CD4-positive, alpha-beta T cell (primary cell): ENCODE results near the gene ANO2. TPM values are rescaled to one million over a fixed set of nuclear protein-coding genes. Genes with fewer than 3 reads are reported as not detected.
"Not testable (repeated sequence)": the region's sequence is repeated elsewhere in the genome, so short reads cannot be mapped to it uniquely, and the experiment has no call there.

Experiments used
- ATAC-seq: fragments of 200-7000 bp; cut with Tn5 transposase; one replicate; pipeline ENCODE4 v1.10.0; 2022; ENCODE audit warnings: mild to moderate bottlenecking; ENCODE audit not compliant: poor library complexity
- CTCF ChIA-PET: fragments of 350-600 bp; sonication (Branson Sonifier 250); formaldehyde crosslinking; loops from one replicate; lab custom pipeline; 2021; ENCODE audit warnings: antibody characterized with exemption, inconsistent platforms; lab: Charles Lee
- POLR2A ChIA-PET: fragments of 350-600 bp; sonication (Branson Sonifier 250); formaldehyde crosslinking; loops from one replicate; lab custom pipeline; 2021; ENCODE audit warnings: antibody characterized with exemption, inconsistent platforms; lab: Charles Lee
- DNase-seq, 14 experiments: peaks; one replicate each; pipeline ENCODE4 v3.0.0-alpha.2; 2013 to 2020; ENCODE audit warnings: mixed read lengths in 2 of 14
- H3K27ac ChIP-seq, 2 donors: one replicate each; pipeline versions ENCODE4 v1.5.1 to v1.7.0; 2013; ENCODE audit warnings: low read length in 2 of 2, low read depth in 1 of 2, mild to moderate bottlenecking in 1 of 2
- H3K27me3 ChIP-seq, 2 experiments: 1 replicate in 1 of 2; 2 replicates in 1 of 2; pipeline versions ENCODE4 v1.6.1 to v1.7.0; 2013; ENCODE audit warnings: low read length in 2 of 2, control low read depth in 1 of 2, mild to moderate bottlenecking in 1 of 2, moderate library complexity in 1 of 2; ENCODE audit not compliant: insufficient read depth in 2 of 2, control insufficient read depth in 1 of 2
- H3K36me3 ChIP-seq: one replicate; pipeline ENCODE4 v1.6.1; 2013; ENCODE audit warnings: low read length, control low read depth; ENCODE audit not compliant: insufficient read depth
- H3K4me1 ChIP-seq: one replicate; pipeline ENCODE4 v1.6.1; 2013; ENCODE audit warnings: low read length, control low read depth; ENCODE audit not compliant: insufficient read depth
- H3K4me3 ChIP-seq: one replicate; pipeline ENCODE4 v1.5.1; 2013; ENCODE audit warnings: mild to moderate bottlenecking, low read length, moderate library complexity
- H3K9me3 ChIP-seq, 2 experiments: 1 replicate in 1 of 2; 2 replicates in 1 of 2; pipeline versions ENCODE4 v1.6.1 to v1.7.0; 2013; ENCODE audit warnings: low read length in 2 of 2, mild to moderate bottlenecking in 2 of 2, control low read depth in 1 of 2, moderate library complexity in 1 of 2; ENCODE audit not compliant: control insufficient read depth in 1 of 2, insufficient read depth in 1 of 2
- H3K27ac Mint-ChIP-seq: one replicate; pipeline ENCODE4 v1.8.0; 2020; ENCODE audit warnings: mixed read lengths
- H3K27me3 Mint-ChIP-seq: one replicate; pipeline ENCODE4 v1.8.0; 2021; ENCODE audit warnings: mixed read lengths
- H3K36me3 Mint-ChIP-seq: one replicate; pipeline ENCODE4 v1.8.0; 2021; ENCODE audit warnings: low read depth, mixed read lengths
- H3K4me1 Mint-ChIP-seq: one replicate; pipeline ENCODE4 v1.8.0; 2021; ENCODE audit warnings: low read depth, mixed read lengths
- H3K4me3 Mint-ChIP-seq: one replicate; pipeline ENCODE4 v1.8.0; 2020; ENCODE audit warnings: mild to moderate bottlenecking, mixed read lengths
- H3K9me3 Mint-ChIP-seq: one replicate; pipeline ENCODE4 v1.8.0; 2020; ENCODE audit warnings: mixed read lengths
- intact Hi-C, 2 experiments: fragments of 100-400 bp; cut with DNase I in 1 of 2; cut with micrococcal nuclease in 1 of 2; formaldehyde crosslinking; loops; one replicate each; pipeline versions ENCODE4 v1.15.1 to v1.9.0; 2023 to 2025; cut with DNase I, micrococcal nuclease
- total RNA-seq, 174 experiments: library from RNA in 2 of 174; stranded (reverse) in 2 of 174; gene quantifications; one replicate each; pipeline ENCODE4 v1.2.3 and lab custom pipeline; 2021 to 2026
- TF ChIP-seq, protein P1 (sequence below): fragments of 200-600 bp; IDR thresholded peaks from one replicate; pipeline ENCODE4 v1.8.0; 2022; ENCODE audit warnings: antibody characterized with exemption, mild to moderate bottlenecking

Gene ANO2
- total RNA-seq, 2 experiments from 2014 or later: not detected

DNA sequence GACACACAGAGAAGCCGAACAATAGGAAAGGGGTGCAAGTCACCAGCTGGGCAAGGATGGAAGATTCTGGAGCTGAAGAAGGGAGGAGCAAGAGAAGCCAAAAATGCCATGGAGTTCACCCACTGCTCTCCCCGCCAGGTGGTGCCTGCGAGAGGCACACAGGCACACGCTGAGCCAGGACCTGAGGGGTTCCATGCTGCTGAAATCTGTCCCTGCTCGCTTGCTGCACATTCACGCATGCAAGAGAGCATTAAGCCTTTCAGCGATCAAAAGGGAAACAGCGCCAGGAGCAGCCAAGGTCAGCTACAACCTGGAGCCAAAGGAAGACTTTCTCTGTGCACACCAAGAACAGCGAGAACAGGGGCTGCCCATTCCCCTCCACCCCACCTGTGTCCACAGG, 104.1 kb downstream of the ANO2 start:
- ChIA-PET POLR2A (no interaction called here), CTCF (no interaction called here)
- H3K4me1 ChIP-seq: no peaks in the 10 kb centered on the region
- peaks cover 0 to 5% of the 10 kb centered on the region in 2 experiments for H3K9me3 ChIP-seq
- H3K27ac ChIP-seq: no peak overlapping the region
- H3K27me3 Mint-ChIP-seq: peaks cover 24% of the 10 kb centered on the region
- ATAC-seq (no peak), DNase-seq (no peak)
- intact Hi-C loops: no loop called here
- no peaks in the 10 kb centered on the region for H3K9me3 Mint-ChIP-seq
- no peaks in the 10 kb centered on the region for H3K36me3 Mint-ChIP-seq
- no peaks in the 10 kb centered on the region for H3K4me1 Mint-ChIP-seq
- H3K36me3 ChIP-seq: no peaks in the 10 kb centered on the region
- no peak overlapping the region for H3K27ac Mint-ChIP-seq
- H3K4me3 Mint-ChIP-seq: no peak overlapping the region
- TF ChIP-seq, protein P1, sequence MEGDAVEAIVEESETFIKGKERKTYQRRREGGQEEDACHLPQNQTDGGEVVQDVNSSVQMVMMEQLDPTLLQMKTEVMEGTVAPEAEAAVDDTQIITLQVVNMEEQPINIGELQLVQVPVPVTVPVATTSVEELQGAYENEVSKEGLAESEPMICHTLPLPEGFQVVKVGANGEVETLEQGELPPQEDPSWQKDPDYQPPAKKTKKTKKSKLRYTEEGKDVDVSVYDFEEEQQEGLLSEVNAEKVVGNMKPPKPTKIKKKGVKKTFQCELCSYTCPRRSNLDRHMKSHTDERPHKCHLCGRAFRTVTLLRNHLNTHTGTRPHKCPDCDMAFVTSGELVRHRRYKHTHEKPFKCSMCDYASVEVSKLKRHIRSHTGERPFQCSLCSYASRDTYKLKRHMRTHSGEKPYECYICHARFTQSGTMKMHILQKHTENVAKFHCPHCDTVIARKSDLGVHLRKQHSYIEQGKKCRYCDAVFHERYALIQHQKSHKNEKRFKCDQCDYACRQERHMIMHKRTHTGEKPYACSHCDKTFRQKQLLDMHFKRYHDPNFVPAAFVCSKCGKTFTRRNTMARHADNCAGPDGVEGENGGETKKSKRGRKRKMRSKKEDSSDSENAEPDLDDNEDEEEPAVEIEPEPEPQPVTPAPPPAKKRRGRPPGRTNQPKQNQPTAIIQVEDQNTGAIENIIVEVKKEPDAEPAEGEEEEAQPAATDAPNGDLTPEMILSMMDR: no peak
- H3K4me3 ChIP-seq: no peak overlapping the region
- H3K27me3 ChIP-seq: peaks cover 0 to 8% of the 10 kb centered on the region in 2 experiments

DNA sequence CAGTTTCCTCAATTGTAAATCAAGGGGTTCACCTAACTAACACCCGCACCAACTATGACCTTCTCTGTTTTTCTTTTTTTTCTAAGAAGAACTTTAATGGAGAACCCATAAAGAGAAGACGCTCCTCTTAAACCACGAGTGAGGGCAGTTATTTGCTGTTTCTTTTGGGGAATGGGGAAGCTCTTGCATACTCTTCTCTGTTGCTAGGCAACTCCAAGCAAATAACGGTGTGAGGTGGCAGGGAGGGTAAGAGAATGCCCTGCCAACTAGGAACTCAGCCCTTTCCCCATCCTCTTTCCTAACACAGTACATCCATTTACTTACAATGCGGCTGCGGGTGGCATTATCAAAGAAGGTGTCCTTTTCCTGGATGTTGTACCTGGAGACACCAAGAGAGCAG, 114.9 kb downstream of the ANO2 start:
- ChIA-PET POLR2A (no interaction called here), CTCF (no interaction called here)
- H3K27me3 ChIP-seq: no peaks in the 10 kb centered on the region
- H3K36me3 Mint-ChIP-seq: no peaks in the 10 kb centered on the region
- DNase-seq (no peak), ATAC-seq (no peak)
- H3K36me3 ChIP-seq: no peaks in the 10 kb centered on the region
- H3K27ac Mint-ChIP-seq: no peak overlapping the region
- peaks cover 29% of the 10 kb centered on the region for H3K27me3 Mint-ChIP-seq
- H3K4me1 ChIP-seq: no peaks in the 10 kb centered on the region
- TF ChIP-seq, protein P1: no peak
- H3K4me3 ChIP-seq: no peak overlapping the region
- intact Hi-C loops: no loop called here
- no peaks in the 10 kb centered on the region for H3K9me3 Mint-ChIP-seq
- no peak overlapping the region for H3K4me3 Mint-ChIP-seq
- no peaks in the 10 kb centered on the region for H3K9me3 ChIP-seq
- H3K27ac ChIP-seq: no peak overlapping the region
- H3K4me1 Mint-ChIP-seq: no peaks in the 10 kb centered on the region

DNA sequence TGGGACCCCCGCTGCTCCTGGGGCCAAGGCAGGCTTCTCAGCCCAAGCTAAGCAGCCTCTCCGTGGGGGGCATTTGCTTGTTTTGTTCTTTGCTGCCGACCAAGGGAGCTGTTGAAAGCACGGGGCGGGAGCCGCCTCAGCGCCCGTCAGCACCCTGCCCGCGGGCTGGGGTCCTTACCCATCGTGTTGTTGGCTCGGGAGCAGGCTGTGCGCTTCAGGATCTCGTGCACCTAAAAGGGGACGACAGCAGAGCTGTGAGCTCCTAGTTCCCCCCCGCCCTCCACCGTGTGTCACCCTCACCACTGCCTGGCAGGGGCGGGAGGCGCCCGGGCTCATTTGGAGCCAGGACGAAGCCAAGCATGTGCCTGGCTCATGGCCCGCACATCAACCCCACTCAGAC, 117.5 kb downstream of the ANO2 start:
- Histone ChIP-seq H3K27ac (no peak overlapping the region), H3K4me1 (no peaks in the 10 kb centered on the region), H3K36me3 (no peaks in the 10 kb centered on the region), H3K9me3 (peaks cover 0 to 8% of the 10 kb centered on the region in 2 experiments), H3K4me3 (no peak overlapping the region), H3K27me3 (no peaks in the 10 kb centered on the region)
- Mint-ChIP-seq H3K4me1 (no peaks in the 10 kb centered on the region), H3K27me3 (peaks cover 22% of the 10 kb centered on the region), H3K36me3 (no peaks in the 10 kb centered on the region), H3K4me3 (no peak overlapping the region), H3K27ac (no peak overlapping the region), H3K9me3 (peaks cover 9% of the 10 kb centered on the region)
- TF ChIP-seq, protein P1: no peak
- ATAC-seq (no peak), DNase-seq (no peak)
- intact Hi-C loops: no loop called here
- POLR2A ChIA-PET: no interaction called here
- CTCF ChIA-PET: no interaction called here

DNA sequence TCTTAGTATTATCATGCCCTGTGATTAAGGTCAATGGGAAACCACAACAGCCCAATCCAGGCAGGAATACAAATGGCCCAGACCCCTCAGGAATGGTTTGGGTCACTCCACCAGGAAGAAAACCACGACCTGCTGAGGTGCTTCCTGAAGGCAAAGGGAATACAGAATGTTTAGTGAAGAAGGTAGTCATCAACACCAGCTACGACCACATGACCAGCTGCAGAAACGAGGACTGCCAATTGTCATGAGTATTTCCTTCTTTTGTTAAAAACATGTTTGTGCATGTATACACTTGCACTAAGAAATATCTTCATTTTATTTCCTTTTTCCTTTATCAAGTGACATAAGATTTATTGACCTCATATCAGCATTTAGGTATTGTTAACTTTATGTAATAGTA, 119.3 kb downstream of the ANO2 start:
- H3K36me3 Mint-ChIP-seq, H3K4me3 Mint-ChIP-seq, H3K4me1 Mint-ChIP-seq, H3K4me3 ChIP-seq, H3K9me3 ChIP-seq, H3K36me3 ChIP-seq, H3K27me3 ChIP-seq, ATAC-seq, CTCF ChIA-PET, DNase-seq, H3K4me1 ChIP-seq, H3K27ac ChIP-seq, POLR2A ChIA-PET, H3K27ac Mint-ChIP-seq, intact Hi-C loops: not testable (repeated sequence)
- H3K9me3 Mint-ChIP-seq: peaks cover 12% of the 10 kb centered on the region
- peaks cover 18% of the 10 kb centered on the region for H3K27me3 Mint-ChIP-seq

DNA sequence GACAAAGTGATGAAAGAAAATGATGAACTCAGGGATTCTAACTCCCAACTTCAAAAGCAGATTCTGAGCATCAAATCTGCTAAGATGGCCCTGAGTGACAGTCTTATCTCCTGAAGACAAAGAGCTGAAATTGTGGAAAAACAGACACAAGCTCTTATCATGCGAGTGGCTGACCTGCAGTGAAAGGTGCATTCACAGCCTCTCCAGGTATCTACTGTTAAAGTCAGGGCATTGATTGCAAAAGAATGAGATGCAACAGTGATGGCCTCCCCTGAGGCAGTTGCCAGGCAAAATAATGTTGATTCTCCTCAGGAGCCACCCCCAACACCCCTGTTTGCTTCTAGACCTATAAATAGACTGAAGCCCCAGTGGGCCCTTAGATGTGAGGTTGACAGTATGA, 126.2 kb downstream of the ANO2 start:
- H3K27me3 ChIP-seq, DNase-seq, intact Hi-C loops, H3K27ac Mint-ChIP-seq, H3K36me3 Mint-ChIP-seq, H3K9me3 ChIP-seq, H3K36me3 ChIP-seq, H3K4me1 ChIP-seq, H3K4me3 ChIP-seq, H3K4me1 Mint-ChIP-seq, H3K4me3 Mint-ChIP-seq, CTCF ChIA-PET, POLR2A ChIA-PET, ATAC-seq, H3K27ac ChIP-seq: not testable (repeated sequence)
- H3K9me3 Mint-ChIP-seq: peaks cover 14% of the 10 kb centered on the region
- H3K27me3 Mint-ChIP-seq: peaks cover 35% of the 10 kb centered on the region
